Adrenal gland (tissue), 12 donors: ENCODE data around the gene ZNF558. TPM values are rescaled to one million over a fixed set of nuclear protein-coding genes. Genes with fewer than 3 reads are reported as not detected.

Experiments
- DNase-seq, 7 donors: peaks; one replicate each; pipeline ENCODE4 v3.0.0-alpha.2; 2019 to 2020
- H3K27ac ChIP-seq, 5 donors: fragments of 200-600 bp; sonication (generic) in 4 of 5; 1 replicate in 3 of 5; 2 replicates in 2 of 5; pipeline versions ENCODE4 v1.5.1 to v1.8.0; 2016 to 2020; ENCODE audit warnings: mild to moderate bottlenecking in 1 of 5
- H3K27me3 ChIP-seq: fragments of 200-600 bp; 2 replicates; pipeline ENCODE4 v1.8.0; 2021
- H3K36me3 ChIP-seq, 2 donors: fragments of 200-600 bp; replicated peaks in 1 of 2; 1 replicate in 1 of 2; 2 replicates in 1 of 2; pipeline versions ENCODE4 v1.5.1 to v1.8.0; 2018 to 2022
- H3K4me1 ChIP-seq, 2 donors: fragments of 200-600 bp; replicated peaks in 1 of 2; 1 replicate in 1 of 2; 2 replicates in 1 of 2; pipeline versions ENCODE4 v1.5.1 to v1.8.0; 2018 to 2021
- H3K4me3 ChIP-seq, 4 donors: fragments of 200-600 bp; sonication (generic) in 3 of 4; one replicate each; pipeline ENCODE4 v1.5.1; 2016 to 2018
- H3K9me3 ChIP-seq, 3 donors: fragments of 200-600 bp; sonication (generic) in 1 of 3; replicated peaks in 1 of 3; 1 replicate in 2 of 3; 2 replicates in 1 of 3; pipeline versions ENCODE4 v1.5.1 to v1.8.0; 2016 to 2021
- POLR2A ChIP-seq, 2 donors: fragments of 450-650 bp; IDR thresholded peaks; one replicate each; pipeline ENCODE4 v1.6.1; 2017; ENCODE audit warnings: antibody characterized with exemption in 2 of 2, mild to moderate bottlenecking in 2 of 2, moderate library complexity in 1 of 2
- WGBS, 4 donors: extraction: QIAGEN DNeasy Blood & Tissue Kit in 2 of 4; methylation state at CpG; one replicate each; pipeline versions ENCODE4 v1.1.5 to v1.1.7; 2013 to 2017; 5-methylcytosine and 5-hydroxymethylcytosine counted together
- intact Hi-C, 2 donors: fragments of 100-400 bp; cut with DNase I; formaldehyde crosslinking; loops; one replicate each; pipeline versions ENCODE4 v1.14.1 to v1.15.0; 2022 to 2023
- polyA plus RNA-seq, 3 donors: library from polyadenylated mRNA; stranded (reverse); fragments of 200-250 nt in 2 of 3; fragments of 350-450 nt in 1 of 3; fragmentation: Illumina TruSeq in 1 of 3; extraction: RNeasy Lipid Tissue Mini Kit (QIAGEN cat#74804) in 1 of 3; gene quantifications; one replicate each; pipeline ENCODE4 v1.2.3, GENCODE V29; 2013 to 2014
- total RNA-seq, 9 donors: library from RNA; depleted of rRNA in 4 of 9; stranded (reverse); fragments of >200 nt in 4 of 9; fragments of 120-200 nt in 1 of 9; fragmentation: NEBNext Ultra II Directional in 1 of 9; extraction: Animal tissue kit (Norgen Biotek cat#: 25700) in 1 of 9; gene quantifications; one replicate each; pipeline versions ENCODE4 v1.1.0 to v1.2.4, GENCODE V29; 2013 to 2023
- TF ChIP-seq, protein P1 (sequence below), 6 experiments: fragments of 450-650 bp in 4 of 6; fragments of 200-600 bp in 2 of 6; sonication (generic) in 1 of 6; IDR thresholded peaks; 1 replicate in 5 of 6; 2 replicates in 1 of 6; pipeline versions ENCODE4 v1.5.1 to v1.8.0; 2016 to 2021; ENCODE audit warnings: antibody characterized with exemption in 6 of 6, mild to moderate bottlenecking in 2 of 6, moderate library complexity in 1 of 6
- donor health status: healthy with polysubstance abuse.
- donor health status: Bipolar disorder and iron deficiency.
- donor health status: DM: yes; HTN: yes; CAD: no.
- donor health status: DM: no; HTN: no; CAD: no.
- donor health status: DM: no; HTN: no; CAD: no.
- donor health status: DM: yes; HTN: yes; CAD: no.

Gene ZNF558
- total and polyA plus RNA-seq, 12 donors = 15.3 to 39.9 (median 26.5) TPM

DNA sequence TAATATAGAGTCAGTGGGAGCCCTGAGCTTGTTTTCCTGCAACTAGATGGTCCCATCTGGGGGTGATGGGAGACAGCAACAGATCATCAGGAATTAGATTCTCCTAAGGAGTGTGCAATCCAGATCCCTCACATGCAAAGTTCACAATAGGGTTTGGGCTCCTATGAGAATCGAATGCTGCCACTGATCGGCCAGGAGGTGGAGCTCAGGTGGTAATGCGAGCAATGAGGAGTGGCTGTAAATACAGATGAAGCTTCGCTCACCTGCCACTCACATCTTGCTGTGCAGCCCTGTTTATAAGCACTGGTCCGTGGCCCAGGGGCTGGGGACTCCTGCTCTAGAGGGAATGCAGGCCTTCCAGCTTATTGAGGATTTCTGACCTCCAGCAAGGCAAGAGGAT is 5.7 kb downstream of the ZNF558 start:
- intact Hi-C loops = no loop called here
- WGBS, 4 donors = 92 to 98% (median 97%) methylated on average over 4 to 5 of the region's 5 CpGs
- Histone ChIP-seq H3K27me3 (no peaks in the 10 kb centered on the region), H3K36me3 (peaks cover 0 to 30% of the 10 kb centered on the region in 2 donors), H3K4me1 (peaks cover 3% of the 10 kb centered on the region in 2 donors), H3K27ac (no peak overlapping the region), H3K4me3 (no peak overlapping the region), H3K9me3 (no peaks in the 10 kb centered on the region)
- TF ChIP-seq POLR2A (IDR thresholded peaks at IDR 0.05) = no peak
- TF ChIP-seq, protein P1, sequence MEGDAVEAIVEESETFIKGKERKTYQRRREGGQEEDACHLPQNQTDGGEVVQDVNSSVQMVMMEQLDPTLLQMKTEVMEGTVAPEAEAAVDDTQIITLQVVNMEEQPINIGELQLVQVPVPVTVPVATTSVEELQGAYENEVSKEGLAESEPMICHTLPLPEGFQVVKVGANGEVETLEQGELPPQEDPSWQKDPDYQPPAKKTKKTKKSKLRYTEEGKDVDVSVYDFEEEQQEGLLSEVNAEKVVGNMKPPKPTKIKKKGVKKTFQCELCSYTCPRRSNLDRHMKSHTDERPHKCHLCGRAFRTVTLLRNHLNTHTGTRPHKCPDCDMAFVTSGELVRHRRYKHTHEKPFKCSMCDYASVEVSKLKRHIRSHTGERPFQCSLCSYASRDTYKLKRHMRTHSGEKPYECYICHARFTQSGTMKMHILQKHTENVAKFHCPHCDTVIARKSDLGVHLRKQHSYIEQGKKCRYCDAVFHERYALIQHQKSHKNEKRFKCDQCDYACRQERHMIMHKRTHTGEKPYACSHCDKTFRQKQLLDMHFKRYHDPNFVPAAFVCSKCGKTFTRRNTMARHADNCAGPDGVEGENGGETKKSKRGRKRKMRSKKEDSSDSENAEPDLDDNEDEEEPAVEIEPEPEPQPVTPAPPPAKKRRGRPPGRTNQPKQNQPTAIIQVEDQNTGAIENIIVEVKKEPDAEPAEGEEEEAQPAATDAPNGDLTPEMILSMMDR (IDR thresholded peaks at IDR 0.05) = no peak
- no peak for DNase-seq

DNA sequence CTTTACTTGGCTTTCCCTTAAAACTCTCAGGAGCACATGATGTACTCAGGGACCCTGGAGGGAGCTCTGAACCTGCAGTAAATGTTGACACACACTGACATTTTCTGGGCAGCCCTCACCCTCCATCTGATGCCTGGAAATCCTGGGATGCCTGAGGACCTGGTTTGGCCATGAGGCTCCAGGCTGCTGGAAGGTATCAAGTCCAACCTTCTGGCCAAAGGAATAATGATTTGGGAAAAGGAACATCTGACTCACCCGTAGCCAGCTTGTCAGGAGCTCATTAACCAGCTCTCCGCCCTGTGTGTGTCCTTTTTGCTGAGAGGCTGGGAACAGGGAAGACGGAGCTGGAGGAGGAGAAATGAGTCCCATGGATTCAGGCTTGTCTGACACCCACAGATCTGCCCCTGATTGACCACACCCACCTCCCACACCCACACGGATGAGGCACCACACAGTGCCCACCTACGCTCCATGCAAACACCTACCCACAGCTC is 10.3 kb downstream of the ZNF558 start:
- H3K4me1 ChIP-seq = no peaks in the 10 kb centered on the region
- intact Hi-C loops = no loop called here
- no peaks in the 10 kb centered on the region for H3K27me3 ChIP-seq
- DNase-seq = no peak
- peaks cover 0 to 16% (median 10%) of the 10 kb centered on the region in 3 donors for H3K9me3 ChIP-seq
- H3K36me3 ChIP-seq = peaks cover 0 to 70% of the 10 kb centered on the region in 2 donors
- H3K27ac ChIP-seq = no peak overlapping the region
- TF ChIP-seq POLR2A (IDR thresholded peaks at IDR 0.05) = no peak
- TF ChIP-seq, protein P1 (IDR thresholded peaks at IDR 0.05) = no peak
- 94 to 100% (median 98%) methylated on average over 3 to 5 of the region's 5 CpGs for WGBS, 4 donors
- H3K4me3 ChIP-seq = no peak overlapping the region

DNA sequence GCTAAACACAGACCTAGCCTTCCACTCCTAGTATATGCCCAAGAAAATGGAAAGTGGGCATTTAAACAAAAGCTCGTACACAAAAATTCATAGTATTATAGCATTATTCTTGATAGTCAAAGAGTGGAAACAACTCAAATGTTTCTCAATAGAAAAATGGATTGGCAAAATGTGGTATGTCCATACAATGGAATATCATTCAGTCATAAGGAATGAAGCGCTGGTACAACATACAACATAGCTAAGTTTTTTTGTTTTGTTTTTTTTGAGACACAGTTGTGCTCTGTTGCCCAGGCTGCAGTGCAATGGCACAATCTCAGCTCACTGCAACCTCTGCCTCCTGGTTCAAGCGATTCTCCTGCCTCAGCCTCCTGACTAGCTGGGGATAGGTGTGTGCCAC is 11.9 kb downstream of the ZNF558 start:
- no peak for TF ChIP-seq POLR2A (IDR thresholded peaks at IDR 0.05)
- TF ChIP-seq, protein P1 (IDR thresholded peaks at IDR 0.05) = no peak
- Histone ChIP-seq H3K27ac (no peak overlapping the region), H3K36me3 (peaks cover 0 to 80% of the 10 kb centered on the region in 2 donors), H3K4me3 (no peak overlapping the region), H3K27me3 (no peaks in the 10 kb centered on the region), H3K9me3 (peaks cover 0 to 29% (median 14%) of the 10 kb centered on the region in 3 donors), H3K4me1 (no peaks in the 10 kb centered on the region)
- intact Hi-C loops = no loop called here
- DNase-seq = no peak
- 95 to 99% (median 99%) methylated on average over 3 of the region's 3 CpGs for WGBS, 4 donors

DNA sequence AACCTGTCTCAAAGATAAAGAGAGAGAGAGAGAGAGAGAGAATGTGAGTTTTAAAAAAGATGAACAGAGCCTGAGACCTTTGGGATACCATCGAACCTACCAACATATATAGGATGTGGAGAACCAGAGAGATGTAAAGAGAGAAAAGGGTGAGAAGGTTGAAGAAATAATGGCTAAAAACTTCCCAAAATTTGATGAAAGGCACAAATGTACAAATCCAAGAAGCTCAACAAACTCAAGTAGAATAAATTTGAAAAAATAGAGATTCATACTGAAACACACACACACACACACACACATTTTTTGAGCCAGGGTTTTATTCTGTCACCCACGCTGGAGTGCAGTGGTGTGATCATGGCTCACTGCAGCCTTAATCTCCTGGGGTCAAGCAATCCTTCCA is 16.3 kb downstream of the ZNF558 start:
- H3K36me3 ChIP-seq = peaks cover 5 to 70% of the 10 kb centered on the region in 2 donors
- intact Hi-C loops = no loop called here
- TF ChIP-seq, protein P1 (IDR thresholded peaks at IDR 0.05) = no peak
- no peak for TF ChIP-seq POLR2A (IDR thresholded peaks at IDR 0.05)
- 91 to 100% (median 98%) methylated on average over 2 of the region's 2 CpGs for WGBS, 4 donors
- peak overlapping the region in 1 of 4 donors; percentile 17 for H3K4me3 ChIP-seq
- H3K27me3 ChIP-seq = no peaks in the 10 kb centered on the region
- DNase-seq = no peak
- no peaks in the 10 kb centered on the region for H3K4me1 ChIP-seq
- no peak overlapping the region for H3K27ac ChIP-seq
- H3K9me3 ChIP-seq = peaks cover 13 to 71% (median 52%) of the 10 kb centered on the region in 3 donors
